Ishikawa (cell line): ENCODE data around the gene GYS1.
A peak's percentile ranks its signal among the peaks of the same experiment; 100 is the strongest.

ENCODE experiments used
- CEBPB ChIP-seq: IDR thresholded peaks from 2 replicates; pipeline ENCODE4 v1.6.1; 2012
- CREB1 ChIP-seq: IDR thresholded peaks from 2 replicates; pipeline ENCODE4 v1.6.1; 2012; ENCODE audit warnings: low read depth
- EGR1 ChIP-seq: IDR thresholded peaks from 2 replicates; pipeline ENCODE4 v1.6.1; 2012
- EP300 ChIP-seq: IDR thresholded peaks from 2 replicates; pipeline ENCODE4 v1.6.1; 2012; ENCODE audit warnings: borderline replicate concordance
- FOXM1 ChIP-seq: IDR thresholded peaks from 2 replicates; pipeline ENCODE4 v1.6.1; 2012; ENCODE audit warnings: low read depth, borderline replicate concordance
- MAX ChIP-seq: IDR thresholded peaks from 2 replicates; pipeline ENCODE4 v1.6.1; 2012
- NFIC ChIP-seq: IDR thresholded peaks from 2 replicates; pipeline ENCODE4 v1.6.1; 2012
- RAD21 ChIP-seq: IDR thresholded peaks from 2 replicates; pipeline ENCODE4 v1.6.1; 2012; ENCODE audit warnings: low read depth
- TAF1 ChIP-seq: IDR thresholded peaks from 2 replicates; pipeline ENCODE4 v1.6.1; 2012; ENCODE audit warnings: low read depth, mild to moderate bottlenecking
- TCF12 ChIP-seq: IDR thresholded peaks from 2 replicates; pipeline ENCODE4 v1.6.1; 2012; ENCODE audit warnings: low read depth
- TEAD4 ChIP-seq: IDR thresholded peaks from 2 replicates; pipeline ENCODE4 v1.6.1; 2012
- USF1 ChIP-seq: IDR thresholded peaks from 2 replicates; pipeline ENCODE4 v1.6.1; 2012
- YY1 ChIP-seq: IDR thresholded peaks from 2 replicates; pipeline ENCODE4 v1.6.1; 2012; ENCODE audit warnings: low read depth
- ZBTB7A ChIP-seq: IDR thresholded peaks from 2 replicates; pipeline ENCODE4 v1.6.1; 2012; ENCODE audit warnings: low read depth
- TF ChIP-seq, protein P1 (sequence below): IDR thresholded peaks from 2 replicates; pipeline ENCODE4 v1.6.1; 2012; ENCODE audit warnings: low read depth, mild to moderate bottlenecking

Gene GYS1

DNA sequence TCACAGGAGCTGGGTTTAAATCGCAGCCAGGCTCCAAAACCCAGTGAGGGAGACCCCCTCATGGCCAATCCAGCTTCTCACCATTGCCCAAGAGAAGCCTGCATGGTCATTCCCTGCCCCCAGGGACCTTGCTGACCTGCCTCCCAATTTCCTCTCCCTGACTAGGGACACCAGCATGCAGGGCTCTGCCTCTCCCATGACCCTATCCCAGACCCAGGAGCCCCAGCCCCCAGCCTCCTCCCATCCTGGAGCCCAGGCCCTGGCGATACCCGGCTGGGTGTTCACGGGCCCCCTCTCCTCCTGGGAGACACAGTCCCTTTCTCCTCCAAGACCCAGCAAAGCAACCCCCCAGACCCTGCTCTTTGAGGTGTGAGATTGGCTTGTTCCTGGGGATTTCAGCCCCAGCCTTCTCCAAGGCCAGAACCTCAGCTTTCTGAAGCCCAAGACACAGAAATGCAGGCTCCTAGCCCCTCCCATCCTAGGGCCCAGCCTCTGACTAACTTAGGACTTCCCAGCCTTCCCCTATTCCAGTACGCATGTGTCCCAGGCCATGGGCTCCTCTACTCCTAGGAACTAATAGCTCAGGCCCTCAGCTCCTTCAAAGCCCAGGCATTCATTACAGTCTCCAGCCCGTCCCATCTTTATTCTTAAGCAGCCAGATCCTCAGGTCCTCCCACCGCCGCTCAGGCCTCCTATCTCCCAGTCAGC lies 1.1 kb downstream of the GYS1 start:
- TF ChIP-seq TEAD4, result no peak
- TF ChIP-seq FOXM1, result no peak
- TF ChIP-seq NFIC, result no peak
- TF ChIP-seq RAD21, result no peak
- no peak for TF ChIP-seq EP300
- no peak for TF ChIP-seq ZBTB7A
- no peak for TF ChIP-seq TCF12
- TF ChIP-seq MAX, result no peak
- TF ChIP-seq USF1, result no peak
- no peak for TF ChIP-seq TAF1
- TF ChIP-seq, protein P1, sequence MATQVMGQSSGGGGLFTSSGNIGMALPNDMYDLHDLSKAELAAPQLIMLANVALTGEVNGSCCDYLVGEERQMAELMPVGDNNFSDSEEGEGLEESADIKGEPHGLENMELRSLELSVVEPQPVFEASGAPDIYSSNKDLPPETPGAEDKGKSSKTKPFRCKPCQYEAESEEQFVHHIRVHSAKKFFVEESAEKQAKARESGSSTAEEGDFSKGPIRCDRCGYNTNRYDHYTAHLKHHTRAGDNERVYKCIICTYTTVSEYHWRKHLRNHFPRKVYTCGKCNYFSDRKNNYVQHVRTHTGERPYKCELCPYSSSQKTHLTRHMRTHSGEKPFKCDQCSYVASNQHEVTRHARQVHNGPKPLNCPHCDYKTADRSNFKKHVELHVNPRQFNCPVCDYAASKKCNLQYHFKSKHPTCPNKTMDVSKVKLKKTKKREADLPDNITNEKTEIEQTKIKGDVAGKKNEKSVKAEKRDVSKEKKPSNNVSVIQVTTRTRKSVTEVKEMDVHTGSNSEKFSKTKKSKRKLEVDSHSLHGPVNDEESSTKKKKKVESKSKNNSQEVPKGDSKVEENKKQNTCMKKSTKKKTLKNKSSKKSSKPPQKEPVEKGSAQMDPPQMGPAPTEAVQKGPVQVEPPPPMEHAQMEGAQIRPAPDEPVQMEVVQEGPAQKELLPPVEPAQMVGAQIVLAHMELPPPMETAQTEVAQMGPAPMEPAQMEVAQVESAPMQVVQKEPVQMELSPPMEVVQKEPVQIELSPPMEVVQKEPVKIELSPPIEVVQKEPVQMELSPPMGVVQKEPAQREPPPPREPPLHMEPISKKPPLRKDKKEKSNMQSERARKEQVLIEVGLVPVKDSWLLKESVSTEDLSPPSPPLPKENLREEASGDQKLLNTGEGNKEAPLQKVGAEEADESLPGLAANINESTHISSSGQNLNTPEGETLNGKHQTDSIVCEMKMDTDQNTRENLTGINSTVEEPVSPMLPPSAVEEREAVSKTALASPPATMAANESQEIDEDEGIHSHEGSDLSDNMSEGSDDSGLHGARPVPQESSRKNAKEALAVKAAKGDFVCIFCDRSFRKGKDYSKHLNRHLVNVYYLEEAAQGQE, result no peak
- TF ChIP-seq CEBPB, result no peak
- no peak for TF ChIP-seq CREB1

DNA sequence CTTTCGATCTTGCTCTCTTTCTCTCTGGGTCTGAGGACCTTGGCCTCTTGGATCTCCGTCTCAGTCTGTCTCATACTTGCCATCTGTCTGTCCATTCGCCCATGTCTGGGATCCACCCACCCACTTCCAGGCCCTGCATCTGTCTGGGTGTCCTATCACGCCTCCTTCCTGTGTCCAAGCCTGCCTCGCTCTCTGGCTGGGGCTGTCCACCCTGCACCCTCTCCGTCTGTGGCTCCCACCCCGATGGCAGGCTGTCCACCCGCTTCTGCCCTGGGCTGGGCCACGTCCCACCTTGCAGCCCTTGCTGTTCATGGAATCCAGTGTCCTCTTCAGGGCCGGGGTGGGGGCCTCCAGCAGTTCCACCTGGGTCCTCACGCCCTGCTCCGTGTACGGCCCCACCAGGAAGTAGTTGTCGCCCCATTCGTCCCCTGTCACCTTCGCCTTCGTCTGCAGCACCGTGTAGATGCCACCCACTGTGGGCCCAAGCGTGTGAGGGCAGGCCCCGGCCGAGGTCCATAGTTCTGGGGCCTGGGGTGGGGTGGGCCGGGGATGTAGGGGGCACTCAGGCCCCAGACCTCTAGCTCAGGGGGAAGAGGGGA lies 2.0 kb downstream of the GYS1 start:
- TF ChIP-seq FOXM1, result no peak
- TF ChIP-seq EP300, result no peak
- TF ChIP-seq, protein P1, result no peak
- no peak for TF ChIP-seq USF1
- TF ChIP-seq EGR1, result no peak
- no peak for TF ChIP-seq CEBPB
- no peak for TF ChIP-seq TEAD4

GRCh38 chr19:48990400-48990799 lies 2.7 kb downstream of the GYS1 start:
- no peak for TF ChIP-seq YY1
- TF ChIP-seq RAD21, result no peak
- TF ChIP-seq TCF12, result no peak
- no peak for TF ChIP-seq ZBTB7A

GRCh38 chr19:48989701-48990291 lies 3.3 kb downstream of the GYS1 start:
- TF ChIP-seq YY1, result no peak
- no peak for TF ChIP-seq EP300

GRCh38 chr19:48988860-48989259 lies 4.2 kb downstream of the GYS1 start:
- TF ChIP-seq TEAD4 (no peak), TAF1 (no peak), TCF12 (no peak)

- TF ChIP-seq TAF1 (no peak), TCF12 (no peak), NFIC (no peak), CEBPB (no peak), USF1 (no peak)
Observed at GRCh38 chr19:48988286-48988685, 4.8 kb downstream of the GYS1 start.

DNA sequence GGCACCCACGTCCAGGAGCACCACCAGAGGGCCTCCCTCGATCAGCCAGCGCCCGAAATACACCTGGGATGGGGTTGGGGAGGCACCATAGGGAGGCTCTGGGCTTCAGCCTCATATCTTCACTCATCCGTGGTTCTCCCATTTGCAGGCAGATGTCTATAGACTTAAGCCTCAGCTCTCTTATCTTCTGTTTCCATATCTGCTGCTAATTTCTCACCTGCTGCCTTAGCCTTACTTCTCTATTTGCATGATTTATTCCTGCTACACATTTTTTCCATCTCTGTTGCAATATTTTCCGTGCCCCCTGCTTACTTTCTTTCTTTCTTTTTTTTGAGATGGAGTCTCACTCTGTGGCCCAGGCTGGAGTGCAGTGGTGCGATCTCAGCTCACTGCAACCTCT lies 5.8 kb downstream of the GYS1 start:
- TF ChIP-seq USF1, result no peak
- 0 out of 2 replicates have a peak, but pooled peaks have one; percentile 0 for TF ChIP-seq RAD21
